GM18499 (cell line): ENCODE data around the gene LDLRAD4.

Source experiments
- ATAC-seq: cut with Tn5 transposase; IDR thresholded peaks from one replicate; pipeline ENCODE4 v1.9.1; 2021; ENCODE audit warnings: moderate number of reproducible peaks; ENCODE audit not compliant: insufficient read depth, unreplicated experiment

Gene LDLRAD4

GRCh38 chr18:13572148-13572547 lies 353.6 kb downstream of the LDLRAD4 start:
- no peak for ATAC-seq

- no peak for ATAC-seq
Observed at GRCh38 chr18:13572721-13573120, 354.2 kb downstream of the LDLRAD4 start.

- ATAC-seq: no peak
Observed at GRCh38 chr18:13573750-13574149, 355.2 kb downstream of the LDLRAD4 start.

GRCh38 chr18:13574355-13574754 lies 355.8 kb downstream of the LDLRAD4 start:
- ATAC-seq: no peak

GRCh38 chr18:13574761-13575160 lies 356.2 kb downstream of the LDLRAD4 start:
- ATAC-seq: no peak

GRCh38 chr18:13576598-13576997 lies 358.0 kb downstream of the LDLRAD4 start:
- ATAC-seq: no peak

GRCh38 chr18:13577091-13577697 lies 358.6 kb downstream of the LDLRAD4 start:
- peak; percentile 75 for ATAC-seq

GRCh38 chr18:13577781-13578180 lies 359.2 kb downstream of the LDLRAD4 start:
- no peak for ATAC-seq

- ATAC-seq: no peak
Observed at GRCh38 chr18:13578400-13578799, 359.8 kb downstream of the LDLRAD4 start.

GRCh38 chr18:13579874-13580273 lies 361.3 kb downstream of the LDLRAD4 start:
- no peak for ATAC-seq

- no peak for ATAC-seq
Observed at GRCh38 chr18:13580351-13580750, 361.8 kb downstream of the LDLRAD4 start.

GRCh38 chr18:13580991-13581390 lies 362.4 kb downstream of the LDLRAD4 start:
- no peak for ATAC-seq

- ATAC-seq: no peak
Observed at GRCh38 chr18:13581496-13582177, 363.1 kb downstream of the LDLRAD4 start.

GRCh38 chr18:13582178-13582670 lies 363.7 kb downstream of the LDLRAD4 start:
- ATAC-seq: no peak

GRCh38 chr18:13583576-13584550 lies 365.3 kb downstream of the LDLRAD4 start:
- no peak for ATAC-seq

GRCh38 chr18:13584825-13585224 lies 366.3 kb downstream of the LDLRAD4 start:
- no peak for ATAC-seq

- no peak for ATAC-seq
Observed at GRCh38 chr18:13585379-13586153, 367.0 kb downstream of the LDLRAD4 start.

- no peak for ATAC-seq
Observed at GRCh38 chr18:13587001-13587400, 368.4 kb downstream of the LDLRAD4 start.

- ATAC-seq: no peak
Observed at GRCh38 chr18:13587477-13587876, 368.9 kb downstream of the LDLRAD4 start.

- ATAC-seq: no peak
Observed at GRCh38 chr18:13587937-13588336, 369.4 kb downstream of the LDLRAD4 start.
